CD4-positive, alpha-beta T cell treated with Interferon gamma for 1 hour (primary cell): ENCODE measurements around the gene FZD2.
"Not testable (repeated sequence)": the region's sequence is repeated elsewhere in the genome, so short reads cannot be mapped to it uniquely, and the experiment has no call there.

Source experiments
- DNase-seq: peaks from one replicate; pipeline ENCODE4 v3.0.0-alpha.2; 2020

Gene FZD2

GRCh38 chr17:44578947-44579346 is 21.7 kb downstream of the FZD2 start:
- DNase-seq = no peak

- DNase-seq = no peak
Observed at GRCh38 chr17:44581868-44582267, 24.6 kb downstream of the FZD2 start.

GRCh38 chr17:44584443-44584842 is 27.2 kb downstream of the FZD2 start:
- DNase-seq = no peak

GRCh38 chr17:44585315-44585714 is 28.0 kb downstream of the FZD2 start:
- no peak for DNase-seq

GRCh38 chr17:44587339-44587738 is 30.1 kb downstream of the FZD2 start:
- no peak for DNase-seq

GRCh38 chr17:44589316-44590071 is 32.2 kb downstream of the FZD2 start:
- DNase-seq = no peak

- not testable (repeated sequence) for DNase-seq
Observed at GRCh38 chr17:44590072-44590462, 32.8 kb downstream of the FZD2 start.

GRCh38 chr17:44590762-44591161 is 33.5 kb downstream of the FZD2 start:
- DNase-seq = not testable (repeated sequence)

GRCh38 chr17:44591206-44591605 is 33.9 kb downstream of the FZD2 start:
- no peak for DNase-seq

GRCh38 chr17:44593156-44593555 is 35.9 kb downstream of the FZD2 start:
- DNase-seq = no peak

GRCh38 chr17:44595216-44595775 is 38.0 kb downstream of the FZD2 start:
- DNase-seq = no peak

GRCh38 chr17:44598329-44598728 is 41.0 kb downstream of the FZD2 start:
- DNase-seq = no peak

GRCh38 chr17:44598932-44599297 is 41.6 kb downstream of the FZD2 start:
- DNase-seq = no peak

GRCh38 chr17:44599298-44600175 is 42.3 kb downstream of the FZD2 start:
- DNase-seq = no peak

GRCh38 chr17:44601539-44601938 is 44.3 kb downstream of the FZD2 start:
- DNase-seq = no peak

GRCh38 chr17:44601973-44602372 is 44.7 kb downstream of the FZD2 start:
- DNase-seq = no peak

GRCh38 chr17:44602390-44602789 is 45.1 kb downstream of the FZD2 start:
- DNase-seq = no peak

- no peak for DNase-seq
Observed at GRCh38 chr17:44602970-44603369, 45.7 kb downstream of the FZD2 start.

GRCh38 chr17:44604116-44604761 is 47.0 kb downstream of the FZD2 start:
- DNase-seq = no peak

GRCh38 chr17:44604768-44605485 is 47.6 kb downstream of the FZD2 start:
- no peak for DNase-seq

- DNase-seq = no peak
Observed at GRCh38 chr17:44606658-44607057, 49.4 kb downstream of the FZD2 start.

GRCh38 chr17:44607836-44608690 is 50.8 kb downstream of the FZD2 start:
- no peak for DNase-seq
